Mesenchymal stem cell (in vitro differentiated cells and primary cell): ENCODE results near the gene MGAM2.

Experiments
- DNase-seq: peaks from one replicate; pipeline ENCODE4 v3.0.0-alpha.2; 2013
- H2AFZ ChIP-seq: one replicate; pipeline ENCODE4 v1.6.1; 2013; ENCODE audit warnings: low read depth, mild to moderate bottlenecking, control low read depth, inconsistent platforms, low read length, moderate library complexity
- H2AK5ac ChIP-seq: 2 replicates; pipeline ENCODE4 v1.6.1; 2013; ENCODE audit warnings: low read length, moderate library complexity, mild to moderate bottlenecking, inconsistent platforms; ENCODE audit not compliant: severe bottlenecking
- H2BK120ac ChIP-seq: one replicate; pipeline ENCODE4 v1.6.1; 2013; ENCODE audit warnings: low read depth, mild to moderate bottlenecking, inconsistent platforms, low read length, moderate library complexity
- H2BK12ac ChIP-seq, 2 experiments: one replicate each; pipeline ENCODE4 v1.6.1; 2013; ENCODE audit warnings: inconsistent platforms in 2 of 2, low read length in 2 of 2, mild to moderate bottlenecking in 2 of 2, moderate library complexity in 2 of 2, control low read depth in 1 of 2
- H2BK15ac ChIP-seq: one replicate; pipeline ENCODE4 v1.6.1; 2013; ENCODE audit warnings: mild to moderate bottlenecking, low read depth, inconsistent platforms; ENCODE audit not compliant: poor library complexity, severe bottlenecking
- H2BK5ac ChIP-seq: 2 replicates; pipeline ENCODE4 v1.6.1; 2013; ENCODE audit warnings: low read depth, mild to moderate bottlenecking, low read length, control low read depth, inconsistent platforms; ENCODE audit not compliant: poor library complexity, severe bottlenecking
- H3K14ac ChIP-seq, 2 experiments: one replicate each; pipeline ENCODE4 v1.6.1; 2013; ENCODE audit warnings: inconsistent platforms in 2 of 2, low read length in 2 of 2, control low read depth in 1 of 2, mild to moderate bottlenecking in 1 of 2, moderate library complexity in 1 of 2
- H3K18ac ChIP-seq, 2 experiments: one replicate each; pipeline ENCODE4 v1.6.1; 2013; ENCODE audit warnings: inconsistent platforms in 2 of 2, low read length in 2 of 2, control low read depth in 1 of 2, low read depth in 1 of 2, mild to moderate bottlenecking in 1 of 2
- H3K23ac ChIP-seq, 2 experiments: one replicate each; pipeline ENCODE4 v1.6.1; 2013; ENCODE audit warnings: inconsistent platforms in 2 of 2, low read length in 2 of 2, mild to moderate bottlenecking in 2 of 2, moderate library complexity in 2 of 2, control low read depth in 1 of 2
- H3K27ac ChIP-seq: 2 replicates; pipeline ENCODE4 v1.5.1; 2013; ENCODE audit warnings: mild to moderate bottlenecking, moderate library complexity, low read length, control low read depth, inconsistent platforms; ENCODE audit not compliant: poor library complexity, severe bottlenecking
- H3K27me3 ChIP-seq, 2 experiments: 2 replicates each; pipeline versions ENCODE4 v1.6.1 to v1.7.0; 2013; ENCODE audit warnings: low read length in 2 of 2, mild to moderate bottlenecking in 2 of 2, moderate library complexity in 2 of 2, control low read depth in 1 of 2, inconsistent platforms in 1 of 2; ENCODE audit not compliant: control insufficient read depth in 1 of 2, insufficient read depth in 1 of 2
- H3K36me3 ChIP-seq, 2 experiments: 2 replicates each; pipeline versions ENCODE4 v1.6.1 to v1.7.0; 2013; ENCODE audit warnings: low read length in 2 of 2, control low read depth in 1 of 2, inconsistent platforms in 1 of 2, low read depth in 1 of 2, mild to moderate bottlenecking in 1 of 2; ENCODE audit not compliant: insufficient read depth in 2 of 2, control insufficient read depth in 1 of 2
- H3K4ac ChIP-seq, 2 experiments: one replicate each; pipeline ENCODE4 v1.6.1; 2013; ENCODE audit warnings: inconsistent platforms in 2 of 2, low read length in 2 of 2, mild to moderate bottlenecking in 2 of 2, moderate library complexity in 2 of 2, control low read depth in 1 of 2, low read depth in 1 of 2
- H3K4me1 ChIP-seq: 2 replicates; pipeline ENCODE4 v1.6.1; 2013; ENCODE audit warnings: low read depth, low read length, control low read depth; ENCODE audit not compliant: control insufficient read depth, insufficient read depth
- H3K4me2 ChIP-seq: 2 replicates; pipeline ENCODE4 v1.6.1; 2013; ENCODE audit warnings: low read length, mild to moderate bottlenecking, inconsistent platforms; ENCODE audit not compliant: poor library complexity, severe bottlenecking
- H3K4me3 ChIP-seq, 2 experiments: 2 replicates each; pipeline versions ENCODE4 v1.5.1 to v1.7.0; 2013; ENCODE audit warnings: low read length in 2 of 2, mild to moderate bottlenecking in 2 of 2, control low read depth in 1 of 2, low read depth in 1 of 2; ENCODE audit not compliant: insufficient read depth in 1 of 2
- H3K79me1 ChIP-seq: replicated peaks from 2 replicates; pipeline ENCODE4 v1.6.1; 2013; ENCODE audit warnings: mild to moderate bottlenecking, control low read depth, low read length, inconsistent platforms; ENCODE audit not compliant: poor library complexity, severe bottlenecking
- H3K9ac ChIP-seq: 2 replicates; pipeline ENCODE4 v1.7.0; 2013; ENCODE audit warnings: mild to moderate bottlenecking, low read length, moderate library complexity
- H3K9me3 ChIP-seq: 2 replicates; pipeline ENCODE4 v1.7.0; 2013; ENCODE audit warnings: mild to moderate bottlenecking, low read length; ENCODE audit not compliant: control insufficient read depth
- H4K8ac ChIP-seq: one replicate; pipeline ENCODE4 v1.6.1; 2013; ENCODE audit warnings: inconsistent platforms, mild to moderate bottlenecking, low read length, moderate library complexity
- H4K91ac ChIP-seq: one replicate; pipeline ENCODE4 v1.6.1; 2013; ENCODE audit warnings: mild to moderate bottlenecking, low read length, inconsistent platforms
- WGBS: methylation state at CpG from one replicate; pipeline ENCODE4 v1.1.7; 2013; ENCODE audit warnings: mixed read lengths; 5-methylcytosine and 5-hydroxymethylcytosine counted together

The MGAM2 gene

GRCh38 chr7:142130267-142130666 lies 18.7 kb downstream of the MGAM2 start:
- Histone ChIP-seq H3K27me3 (no peaks in the 10 kb centered on the region), H2BK5ac (no peak overlapping the region), H3K4me3 (no peak overlapping the region), H3K9me3 (no peaks in the 10 kb centered on the region), H2BK120ac (no peak overlapping the region), H3K14ac (no peak overlapping the region), H4K91ac (no peak overlapping the region), H3K23ac (no peak overlapping the region), H3K36me3 (no peaks in the 10 kb centered on the region), H3K79me1 (no peaks in the 10 kb centered on the region), H4K8ac (no peak overlapping the region), H2BK15ac (no peak overlapping the region), H2BK12ac (no peak overlapping the region), H3K9ac (no peak overlapping the region), H3K18ac (no peak overlapping the region), H2AFZ (no peak overlapping the region), H3K4ac (no peak overlapping the region), H3K4me2 (no peak overlapping the region), H3K27ac (no peak overlapping the region), H3K4me1 (peaks cover 1% of the 10 kb centered on the region), H2AK5ac (no peak overlapping the region)
- whole genome bisulfite sequencing = 91% methylated on average over 1 of the region's 2 CpGs
- DNase-seq = no peak

GRCh38 chr7:142131439-142132185 lies 20.1 kb downstream of the MGAM2 start:
- WGBS = 76% methylated on average over 2 of the region's 4 CpGs

GRCh38 chr7:142133731-142134148 lies 22.2 kb downstream of the MGAM2 start:
- Histone ChIP-seq H3K4me1 (peaks cover 1% of the 10 kb centered on the region), H3K36me3 (no peaks in the 10 kb centered on the region), H3K79me1 (no peaks in the 10 kb centered on the region), H3K27me3 (no peaks in the 10 kb centered on the region), H2BK15ac (no peak overlapping the region), H4K91ac (peak overlapping the region; percentile 27), H3K4ac (no peak overlapping the region), H2BK5ac (no peak overlapping the region), H2BK12ac (no peak overlapping the region), H3K9me3 (no peaks in the 10 kb centered on the region), H2AFZ (peak overlapping the region; percentile 11), H3K9ac (no peak overlapping the region), H2AK5ac (no peak overlapping the region), H3K27ac (no peak overlapping the region), H2BK120ac (no peak overlapping the region), H3K4me3 (no peak overlapping the region), H3K14ac (no peak overlapping the region), H3K4me2 (no peak overlapping the region), H3K23ac (no peak overlapping the region), H3K18ac (no peak overlapping the region), H4K8ac (no peak overlapping the region)
- WGBS = 90% methylated on average over 8 of the region's 8 CpGs
- no peak for DNase-seq

More at GRCh38 chr7:142131439-142132185, 20.1 kb downstream of the MGAM2 start:
- H3K27ac ChIP-seq = no peak overlapping the region
- no peaks in the 10 kb centered on the region for H3K27me3 ChIP-seq
- no peak overlapping the region for H3K4me3 ChIP-seq
- no peak overlapping the region for H2BK15ac ChIP-seq
- no peak for DNase-seq
- H3K4me2 ChIP-seq = no peak overlapping the region
- H3K4ac ChIP-seq = no peak overlapping the region
- no peak overlapping the region for H2BK5ac ChIP-seq
- H3K9me3 ChIP-seq = no peaks in the 10 kb centered on the region
- no peak overlapping the region for H4K8ac ChIP-seq
- no peak overlapping the region for H3K14ac ChIP-seq
- H2AK5ac ChIP-seq = no peak overlapping the region
- H3K18ac ChIP-seq = no peak overlapping the region
- no peaks in the 10 kb centered on the region for H3K79me1 ChIP-seq
- no peak overlapping the region for H2AFZ ChIP-seq
- H3K23ac ChIP-seq = no peak overlapping the region
- H2BK12ac ChIP-seq = no peak overlapping the region
- peaks cover 1% of the 10 kb centered on the region for H3K4me1 ChIP-seq
- no peak overlapping the region for H3K9ac ChIP-seq
- no peak overlapping the region for H4K91ac ChIP-seq
- H3K36me3 ChIP-seq = no peaks in the 10 kb centered on the region
- H2BK120ac ChIP-seq = no peak overlapping the region

GRCh38 chr7:142134909-142135308 lies 23.4 kb downstream of the MGAM2 start:
- Histone ChIP-seq H3K27me3 (no peaks in the 10 kb centered on the region), H2AFZ (no peak overlapping the region), H2BK15ac (no peak overlapping the region), H3K9me3 (no peaks in the 10 kb centered on the region), H3K4ac (no peak overlapping the region), H3K18ac (no peak overlapping the region), H4K91ac (no peak overlapping the region), H2BK12ac (no peak overlapping the region), H3K4me3 (no peak overlapping the region), H3K4me1 (peaks cover 1% of the 10 kb centered on the region), H2BK5ac (no peak overlapping the region), H3K23ac (no peak overlapping the region), H3K79me1 (no peaks in the 10 kb centered on the region), H2BK120ac (no peak overlapping the region), H3K14ac (no peak overlapping the region), H2AK5ac (no peak overlapping the region), H3K27ac (no peak overlapping the region), H3K36me3 (no peaks in the 10 kb centered on the region), H4K8ac (no peak overlapping the region), H3K9ac (no peak overlapping the region), H3K4me2 (no peak overlapping the region)
- 80% methylated on average over 3 of the region's 3 CpGs for WGBS
- DNase-seq = no peak
